ENCODE results near the gene DACH1.
A peak's percentile ranks its signal among the peaks of the same experiment; 100 is the strongest.

Gene DACH1

DNA sequence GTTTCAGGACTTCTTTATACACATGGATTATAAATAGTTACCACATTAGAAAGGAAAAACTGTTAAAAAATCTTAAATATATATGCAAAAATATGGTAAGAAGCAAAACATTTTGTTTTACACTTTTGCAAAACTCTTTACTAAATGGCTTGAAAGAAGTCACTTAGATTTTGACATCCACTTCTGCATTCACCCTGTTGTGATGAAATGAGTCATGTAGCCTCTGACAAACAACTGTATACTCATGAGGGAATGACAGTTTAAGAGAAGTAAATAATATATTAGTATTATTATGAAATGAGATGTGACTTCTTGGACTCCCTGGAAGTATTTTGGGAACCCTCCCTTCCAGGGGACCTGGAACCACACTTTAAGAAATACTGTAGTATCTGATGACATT lies 275.6 kb downstream of the DACH1 start:
- Histone ChIP-seq H2BK12ac (ENCODE audit: low read length in 2 of 2) (no peak overlapping the region), H3K23ac (ENCODE audit: low read length in 2 of 2) (no peak overlapping the region), H3K4me1 (ENCODE audit: control insufficient read depth, insufficient read depth, low read depth, low read length) (no peaks in the 10 kb centered on the region), H2BK120ac (ENCODE audit: low read depth, low read length) (no peak overlapping the region), H3K14ac (ENCODE audit: low read length in 2 of 2) (no peak overlapping the region), H3K18ac (ENCODE audit: low read depth in 1 of 2, low read length in 2 of 2) (no peak overlapping the region), H3K36me3 (ENCODE audit: control insufficient read depth in 1 of 2, insufficient read depth in 2 of 2, low read depth in 1 of 2, low read length in 2 of 2) (no peaks in the 10 kb centered on the region), H4K91ac (ENCODE audit: low read length) (no peak overlapping the region), H3K4ac (ENCODE audit: low read depth in 1 of 2, low read length in 2 of 2) (no peak overlapping the region), H3K79me1 (replicated peaks; ENCODE audit: low read length, poor library complexity, severe bottlenecking) (no peaks in the 10 kb centered on the region), H2AFZ (ENCODE audit: low read depth, low read length) (no peak overlapping the region), H3K4me2 (ENCODE audit: low read length, poor library complexity, severe bottlenecking) (no peak overlapping the region), H2BK15ac (ENCODE audit: low read depth, poor library complexity, severe bottlenecking) (no peak overlapping the region), H3K9me3 (ENCODE audit: control insufficient read depth, low read length) (no peaks in the 10 kb centered on the region), H3K27me3 (ENCODE audit: control insufficient read depth in 1 of 2, insufficient read depth in 1 of 2, low read length in 2 of 2) (no peaks in the 10 kb centered on the region), H3K27ac (ENCODE audit: low read length, poor library complexity, severe bottlenecking) (no peak overlapping the region), H2AK5ac (ENCODE audit: low read length, severe bottlenecking) (no peak overlapping the region), H4K8ac (ENCODE audit: low read length) (no peak overlapping the region), H2BK5ac (ENCODE audit: low read depth, low read length, poor library complexity, severe bottlenecking) (no peak overlapping the region), H3K9ac (ENCODE audit: low read length) (no peak overlapping the region), H3K4me3 (ENCODE audit: insufficient read depth in 1 of 2, low read depth in 1 of 2, low read length in 2 of 2) (no peak overlapping the region)
- peak; percentile 24 for DNase-seq

DNA sequence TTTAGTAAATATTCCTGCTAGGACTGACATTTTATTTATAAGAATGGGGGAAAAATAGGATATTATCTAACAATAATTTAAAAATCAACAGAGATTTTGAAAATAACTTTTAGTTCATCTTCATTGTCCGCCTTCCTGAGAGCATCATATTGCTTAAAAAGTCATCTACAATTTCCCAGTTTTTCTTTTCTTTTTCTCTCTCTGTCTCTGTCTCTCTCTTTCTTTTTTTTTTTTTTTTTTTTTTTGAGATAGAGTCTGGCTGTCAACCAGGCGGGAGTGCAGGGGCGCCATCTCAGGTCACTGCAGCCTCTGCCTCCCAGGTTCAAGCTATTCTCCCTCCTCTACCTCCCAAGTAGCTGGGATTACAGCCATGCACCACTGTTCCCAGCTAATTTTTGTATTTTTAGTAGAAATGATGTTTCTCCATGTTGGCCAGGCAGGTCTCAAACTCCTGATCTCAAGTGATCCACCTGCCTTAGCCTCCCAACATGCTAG lies 276.3 kb downstream of the DACH1 start:
- Histone ChIP-seq H4K91ac (ENCODE audit: low read length) (no peak overlapping the region), H3K27ac (ENCODE audit: low read length, poor library complexity, severe bottlenecking) (no peak overlapping the region), H2AFZ (ENCODE audit: low read depth, low read length) (no peak overlapping the region), H3K14ac (ENCODE audit: low read length in 2 of 2) (no peak overlapping the region), H3K27me3 (ENCODE audit: control insufficient read depth in 1 of 2, insufficient read depth in 1 of 2, low read length in 2 of 2) (no peaks in the 10 kb centered on the region), H3K79me1 (replicated peaks; ENCODE audit: low read length, poor library complexity, severe bottlenecking) (no peaks in the 10 kb centered on the region), H2AK5ac (ENCODE audit: low read length, severe bottlenecking) (no peak overlapping the region), H2BK120ac (ENCODE audit: low read depth, low read length) (no peak overlapping the region), H3K18ac (ENCODE audit: low read depth in 1 of 2, low read length in 2 of 2) (no peak overlapping the region), H4K8ac (ENCODE audit: low read length) (no peak overlapping the region), H3K9me3 (ENCODE audit: control insufficient read depth, low read length) (no peaks in the 10 kb centered on the region), H3K4me3 (ENCODE audit: insufficient read depth in 1 of 2, low read depth in 1 of 2, low read length in 2 of 2) (no peak overlapping the region), H3K4me1 (ENCODE audit: control insufficient read depth, insufficient read depth, low read depth, low read length) (no peaks in the 10 kb centered on the region), H3K9ac (ENCODE audit: low read length) (no peak overlapping the region), H3K4me2 (ENCODE audit: low read length, poor library complexity, severe bottlenecking) (no peak overlapping the region), H2BK12ac (ENCODE audit: low read length in 2 of 2) (no peak overlapping the region), H2BK5ac (ENCODE audit: low read depth, low read length, poor library complexity, severe bottlenecking) (no peak overlapping the region), H3K36me3 (ENCODE audit: control insufficient read depth in 1 of 2, insufficient read depth in 2 of 2, low read depth in 1 of 2, low read length in 2 of 2) (no peaks in the 10 kb centered on the region), H2BK15ac (ENCODE audit: low read depth, poor library complexity, severe bottlenecking) (no peak overlapping the region), H3K23ac (ENCODE audit: low read length in 2 of 2) (no peak overlapping the region), H3K4ac (ENCODE audit: low read depth in 1 of 2, low read length in 2 of 2) (no peak overlapping the region)
- WGBS = 100% methylated on average over 1 of the region's 3 CpGs
- DNase-seq = no peak

DNA sequence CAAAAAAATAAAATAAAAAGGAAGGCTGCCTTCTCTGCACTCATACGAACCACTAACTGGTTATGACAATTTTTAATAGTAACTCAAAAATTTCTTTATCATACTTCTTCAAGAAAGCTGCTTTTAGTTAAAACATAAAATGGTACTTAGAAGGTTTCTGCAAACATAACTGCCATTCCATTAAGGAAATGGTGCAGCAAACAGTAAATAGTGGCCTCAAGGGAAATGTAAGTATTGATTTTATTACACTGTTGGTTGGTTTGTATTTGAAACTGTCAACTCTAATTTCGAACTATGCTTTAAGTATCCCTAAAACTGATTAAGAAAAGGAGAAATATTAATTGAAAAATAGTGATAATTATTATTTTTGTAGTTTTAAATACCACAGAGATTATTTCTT lies 278.0 kb downstream of the DACH1 start:
- H3K9ac ChIP-seq (ENCODE audit: low read length) = no peak overlapping the region
- H3K79me1 ChIP-seq (replicated peaks; ENCODE audit: low read length, poor library complexity, severe bottlenecking) = no peaks in the 10 kb centered on the region
- H3K9me3 ChIP-seq (ENCODE audit: control insufficient read depth, low read length) = no peaks in the 10 kb centered on the region
- H3K27me3 ChIP-seq (ENCODE audit: control insufficient read depth in 1 of 2, insufficient read depth in 1 of 2, low read length in 2 of 2) = no peaks in the 10 kb centered on the region
- H3K18ac ChIP-seq (ENCODE audit: low read depth in 1 of 2, low read length in 2 of 2) = no peak overlapping the region
- no peaks in the 10 kb centered on the region for H3K4me1 ChIP-seq (ENCODE audit: control insufficient read depth, insufficient read depth, low read depth, low read length)
- no peak overlapping the region for H4K91ac ChIP-seq (ENCODE audit: low read length)
- no peak overlapping the region for H3K27ac ChIP-seq (ENCODE audit: low read length, poor library complexity, severe bottlenecking)
- no peak overlapping the region for H3K4me2 ChIP-seq (ENCODE audit: low read length, poor library complexity, severe bottlenecking)
- H3K36me3 ChIP-seq (ENCODE audit: control insufficient read depth in 1 of 2, insufficient read depth in 2 of 2, low read depth in 1 of 2, low read length in 2 of 2) = no peaks in the 10 kb centered on the region
- no peak overlapping the region for H4K8ac ChIP-seq (ENCODE audit: low read length)
- no peak overlapping the region for H2BK120ac ChIP-seq (ENCODE audit: low read depth, low read length)
- no peak overlapping the region for H3K4ac ChIP-seq (ENCODE audit: low read depth in 1 of 2, low read length in 2 of 2)
- no peak overlapping the region for H3K23ac ChIP-seq (ENCODE audit: low read length in 2 of 2)
- DNase-seq = no peak
- H2AFZ ChIP-seq (ENCODE audit: low read depth, low read length) = no peak overlapping the region
- H3K4me3 ChIP-seq (ENCODE audit: insufficient read depth in 1 of 2, low read depth in 1 of 2, low read length in 2 of 2) = no peak overlapping the region
- H3K14ac ChIP-seq (ENCODE audit: low read length in 2 of 2) = no peak overlapping the region
- H2BK12ac ChIP-seq (ENCODE audit: low read length in 2 of 2) = no peak overlapping the region
- WGBS = no CpG with 5 or more reads among the region's 2 CpGs
- no peak overlapping the region for H2BK5ac ChIP-seq (ENCODE audit: low read depth, low read length, poor library complexity, severe bottlenecking)
- H2AK5ac ChIP-seq (ENCODE audit: low read length, severe bottlenecking) = no peak overlapping the region
- no peak overlapping the region for H2BK15ac ChIP-seq (ENCODE audit: low read depth, poor library complexity, severe bottlenecking)

DNA sequence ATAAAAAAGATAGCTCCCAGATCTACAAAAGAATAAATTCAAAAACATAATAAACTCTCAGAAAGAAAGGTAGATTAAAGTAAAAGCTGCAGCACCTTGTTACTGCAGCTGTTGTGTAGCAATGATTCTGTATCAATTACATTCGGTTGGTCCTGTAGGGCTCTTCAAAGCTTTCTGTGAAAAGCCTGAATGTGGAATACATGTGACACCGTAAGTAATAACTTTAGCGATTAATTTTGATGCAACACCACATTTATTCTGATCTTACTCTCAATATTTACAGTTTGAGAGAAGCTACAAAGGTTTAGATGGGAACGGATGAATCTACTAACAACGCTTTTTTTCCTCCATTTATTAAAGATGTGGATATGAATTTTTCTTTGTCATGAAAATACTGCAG lies 279.2 kb downstream of the DACH1 start:
- no peak overlapping the region for H3K4ac ChIP-seq (ENCODE audit: low read depth in 1 of 2, low read length in 2 of 2)
- H3K18ac ChIP-seq (ENCODE audit: low read depth in 1 of 2, low read length in 2 of 2) = no peak overlapping the region
- no peaks in the 10 kb centered on the region for H3K36me3 ChIP-seq (ENCODE audit: control insufficient read depth in 1 of 2, insufficient read depth in 2 of 2, low read depth in 1 of 2, low read length in 2 of 2)
- no peak overlapping the region for H3K4me2 ChIP-seq (ENCODE audit: low read length, poor library complexity, severe bottlenecking)
- H2BK5ac ChIP-seq (ENCODE audit: low read depth, low read length, poor library complexity, severe bottlenecking) = no peak overlapping the region
- H3K9ac ChIP-seq (ENCODE audit: low read length) = no peak overlapping the region
- no peaks in the 10 kb centered on the region for H3K27me3 ChIP-seq (ENCODE audit: control insufficient read depth in 1 of 2, insufficient read depth in 1 of 2, low read length in 2 of 2)
- H3K4me1 ChIP-seq (ENCODE audit: control insufficient read depth, insufficient read depth, low read depth, low read length) = no peaks in the 10 kb centered on the region
- no peak overlapping the region for H3K14ac ChIP-seq (ENCODE audit: low read length in 2 of 2)
- no peak overlapping the region for H3K4me3 ChIP-seq (ENCODE audit: insufficient read depth in 1 of 2, low read depth in 1 of 2, low read length in 2 of 2)
- H3K9me3 ChIP-seq (ENCODE audit: control insufficient read depth, low read length) = no peaks in the 10 kb centered on the region
- no peak overlapping the region for H4K8ac ChIP-seq (ENCODE audit: low read length)
- no peak overlapping the region for H3K27ac ChIP-seq (ENCODE audit: low read length, poor library complexity, severe bottlenecking)
- DNase-seq = no peak
- H2BK12ac ChIP-seq (ENCODE audit: low read length in 2 of 2) = no peak overlapping the region
- no peaks in the 10 kb centered on the region for H3K79me1 ChIP-seq (replicated peaks; ENCODE audit: low read length, poor library complexity, severe bottlenecking)
- H4K91ac ChIP-seq (ENCODE audit: low read length) = no peak overlapping the region
- H3K23ac ChIP-seq (ENCODE audit: low read length in 2 of 2) = no peak overlapping the region
- no peak overlapping the region for H2AK5ac ChIP-seq (ENCODE audit: low read length, severe bottlenecking)
- no peak overlapping the region for H2BK15ac ChIP-seq (ENCODE audit: low read depth, poor library complexity, severe bottlenecking)
- H2AFZ ChIP-seq (ENCODE audit: low read depth, low read length) = no peak overlapping the region
- H2BK120ac ChIP-seq (ENCODE audit: low read depth, low read length) = no peak overlapping the region
- 90% methylated on average over 3 of the region's 5 CpGs for WGBS

All from mesenchymal stem cell (in vitro differentiated cells and primary cell).